Measurements from ENCODE around the gene VIPR2.
"Not testable (repeated sequence)": the region's sequence is repeated elsewhere in the genome, so short reads cannot be mapped to it uniquely, and the experiment has no call there.

The VIPR2 gene

GRCh38 chr7:159091480-159092475, 52.9 kb downstream of the VIPR2 start:
- DNase-seq (ENCODE audit: low read depth), result no peak

DNA sequence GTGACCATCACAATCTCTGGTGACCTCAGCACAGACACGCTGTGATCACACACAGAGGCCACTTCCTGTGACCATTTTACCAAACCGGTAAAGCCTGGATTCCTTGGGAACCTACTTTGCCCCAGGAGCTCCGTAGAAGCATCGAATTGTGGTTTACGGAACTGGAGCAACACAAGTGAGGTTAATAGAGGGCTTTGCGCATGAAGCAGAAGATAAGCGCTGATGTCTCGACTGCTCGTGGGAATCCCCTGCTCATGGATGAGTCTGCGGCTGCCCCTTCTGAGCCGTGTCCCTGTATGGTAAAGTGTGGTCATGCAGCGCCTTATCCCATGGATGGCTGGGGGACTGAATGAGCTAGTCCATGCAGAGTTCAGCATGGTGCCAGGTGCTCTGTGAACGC, 53.6 kb downstream of the VIPR2 start:
- no peak for DNase-seq (ENCODE audit: low read depth)

DNA sequence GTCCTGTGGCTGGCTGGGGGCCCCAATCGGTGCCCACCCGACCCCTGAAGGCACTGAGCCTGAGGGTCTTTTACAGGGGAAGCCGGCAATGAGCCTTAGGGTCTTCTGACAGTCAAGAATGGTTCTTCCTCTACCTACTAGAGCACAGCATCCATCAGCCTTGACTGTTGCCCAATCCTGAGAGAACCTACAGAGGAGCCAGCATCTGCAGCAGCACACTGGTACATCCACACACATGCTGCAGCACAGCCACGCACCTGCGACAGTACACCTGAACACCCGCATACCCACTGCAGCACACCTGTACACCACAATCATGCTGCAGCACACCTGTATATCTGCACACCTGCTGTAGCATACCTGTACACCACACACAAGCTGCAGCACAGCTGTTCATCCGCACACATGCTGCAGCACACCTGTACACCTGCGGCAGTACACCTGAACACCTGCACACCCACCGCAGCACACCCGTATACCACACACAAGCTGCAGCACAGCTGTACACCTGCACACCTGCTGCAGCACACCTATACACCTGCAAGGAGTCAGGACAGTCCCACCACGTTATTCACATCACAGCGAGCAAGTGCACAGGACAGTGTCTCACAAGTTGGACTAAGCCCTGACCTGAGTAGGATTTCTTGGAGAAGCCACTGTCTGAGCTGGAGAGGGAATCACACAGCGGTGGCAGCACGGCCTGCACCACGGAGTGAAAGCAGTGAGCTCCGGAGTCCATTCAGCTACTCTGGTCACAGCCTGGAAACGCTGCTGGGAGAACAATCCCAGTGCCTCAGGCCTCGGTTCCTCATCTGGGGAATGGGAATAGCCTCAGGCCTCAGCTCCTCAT, 56.4 kb downstream of the VIPR2 start:
- no peak for DNase-seq (ENCODE audit: low read depth)

DNA sequence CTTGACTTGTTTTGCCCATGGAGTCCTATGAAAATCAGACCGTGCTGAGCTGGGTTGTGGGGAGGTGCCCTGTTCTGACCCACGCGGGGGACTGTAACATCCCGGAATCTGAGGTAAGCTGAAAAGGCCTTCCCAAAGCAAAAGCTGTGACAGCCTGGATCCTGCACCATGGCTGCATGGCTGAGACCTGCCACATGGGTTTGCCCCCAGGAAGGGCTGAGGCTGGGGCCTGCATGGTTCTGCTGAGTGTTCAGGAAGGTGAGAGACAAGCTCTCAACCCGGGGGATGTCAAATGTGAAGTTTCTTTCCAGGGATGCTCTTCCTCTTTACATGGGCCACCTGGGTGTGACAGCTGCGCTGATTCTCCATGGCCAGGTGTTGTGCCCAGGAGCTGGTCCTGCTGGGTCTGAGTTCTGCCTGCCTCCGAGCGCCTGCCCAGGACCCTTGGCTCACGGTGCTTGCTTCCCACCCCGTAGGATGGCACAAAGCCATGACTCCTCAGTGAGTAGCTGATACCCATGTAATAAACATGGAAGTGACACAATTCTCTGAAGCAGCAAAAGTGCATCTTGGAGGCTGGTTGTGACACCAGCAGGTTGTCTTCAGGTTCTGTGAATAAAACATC, 58.3 kb downstream of the VIPR2 start:
- no peak for DNase-seq (ENCODE audit: low read depth)

GRCh38 chr7:159084069-159084801, 60.4 kb downstream of the VIPR2 start:
- DNase-seq (ENCODE audit: low read depth), result no peak

DNA sequence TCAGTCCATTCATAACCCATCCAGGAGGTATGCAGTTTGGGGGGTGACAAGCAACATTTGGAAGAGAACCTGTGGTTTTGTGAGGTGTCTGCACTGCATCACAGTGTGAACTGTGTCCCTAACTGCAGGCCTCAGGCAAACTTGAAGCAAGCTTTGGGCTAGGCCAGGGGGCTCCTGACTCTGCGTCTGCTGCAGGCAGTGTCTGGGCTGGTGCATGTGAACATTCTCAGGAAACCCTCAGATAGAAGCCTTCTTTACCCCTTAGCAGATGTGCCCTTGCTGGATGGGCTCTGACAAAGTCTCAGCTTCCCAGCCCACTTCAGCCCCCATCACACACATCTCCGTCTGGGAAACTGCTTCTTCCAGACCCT, 61.0 kb downstream of the VIPR2 start:
- no peak for DNase-seq (ENCODE audit: low read depth)

DNA sequence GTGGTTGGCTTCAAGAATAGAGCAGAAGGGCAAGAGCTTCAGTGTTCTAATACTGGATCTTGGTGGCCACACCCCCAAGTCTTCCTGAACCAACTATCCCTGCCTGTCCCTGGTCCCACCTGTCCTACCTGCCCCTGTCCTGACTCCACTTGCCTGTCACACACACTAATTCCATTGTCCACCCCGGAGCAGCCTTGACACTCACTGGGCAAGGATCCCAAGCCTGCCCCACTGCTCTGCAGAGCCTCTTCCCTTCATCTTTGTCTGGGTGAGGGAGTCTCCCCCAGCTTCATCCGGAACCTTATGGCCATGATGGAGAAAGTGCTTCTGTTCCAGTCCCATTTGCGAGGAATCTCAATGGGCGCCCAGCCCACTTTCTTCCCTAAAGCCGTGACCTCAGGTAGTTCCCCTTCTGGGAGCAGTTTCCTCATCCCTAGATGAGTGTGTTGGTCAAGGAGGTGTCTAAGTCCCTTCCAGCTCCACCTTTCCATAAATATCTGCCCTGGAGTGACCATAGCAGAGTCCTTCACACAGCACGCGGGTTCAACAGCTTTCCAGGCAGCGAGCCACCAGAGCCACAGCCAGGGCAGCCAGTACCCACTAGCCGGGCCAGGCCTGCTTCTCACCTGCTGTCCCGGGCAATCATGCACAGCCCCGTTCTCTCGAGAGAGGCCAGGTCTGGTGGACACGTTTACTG, 61.5 kb downstream of the VIPR2 start:
- DNase-seq (ENCODE audit: low read depth), result no peak

GRCh38 chr7:159082075-159082474, 62.6 kb downstream of the VIPR2 start:
- DNase-seq (ENCODE audit: low read depth), result not testable (repeated sequence)

DNA sequence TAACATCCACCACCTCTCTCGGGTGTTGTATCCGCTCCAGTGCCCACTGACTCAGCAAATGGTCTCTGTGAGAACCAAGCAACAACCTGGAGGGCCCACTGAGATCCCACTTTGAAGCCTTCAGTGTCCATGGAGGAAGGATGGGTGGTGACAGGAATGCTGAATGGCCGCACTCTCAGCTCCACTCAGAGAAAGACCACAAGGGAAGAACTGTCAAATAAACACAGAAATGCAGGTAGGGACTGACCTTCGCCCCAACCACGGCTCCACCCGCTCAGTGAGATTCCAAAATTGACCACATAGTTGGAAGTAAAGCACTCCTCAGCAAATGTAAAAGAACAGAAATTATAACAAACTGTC, 65.8 kb downstream of the VIPR2 start:
- no peak for DNase-seq (ENCODE audit: low read depth)

DNA sequence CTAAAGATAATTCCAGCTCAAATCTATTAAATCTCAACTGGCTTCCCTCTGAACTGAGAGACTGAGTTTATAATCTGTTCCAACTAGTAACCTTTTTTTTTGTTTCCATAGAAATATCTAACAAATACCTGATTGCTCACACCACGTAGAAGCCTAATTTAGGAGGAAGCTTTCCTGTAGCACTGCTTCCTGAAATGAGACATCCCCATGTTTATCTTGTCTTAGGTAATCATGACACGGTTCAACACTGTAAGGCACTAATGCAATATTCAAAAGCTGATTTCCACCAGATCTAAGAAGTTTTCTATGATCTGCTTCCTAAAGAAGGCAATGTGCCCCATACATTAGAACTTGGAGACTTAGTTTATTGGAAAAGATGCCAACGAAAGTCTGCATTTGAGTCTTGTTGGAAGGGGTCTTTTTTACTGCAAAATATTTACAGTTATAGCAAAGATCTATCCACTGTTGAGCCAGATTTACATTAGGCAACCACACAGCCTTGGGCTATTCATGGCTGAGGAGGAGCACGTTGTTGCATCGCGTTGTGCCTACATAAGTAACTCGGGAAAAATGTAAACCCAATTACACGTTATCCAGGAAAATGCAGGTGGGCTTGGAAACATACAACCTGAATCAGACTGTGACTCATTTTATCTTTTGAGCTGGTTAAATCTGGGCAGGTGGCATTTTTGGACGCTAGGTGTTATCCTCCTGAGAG, 66.3 kb downstream of the VIPR2 start:
- DNase-seq (ENCODE audit: low read depth), result no peak

DNA sequence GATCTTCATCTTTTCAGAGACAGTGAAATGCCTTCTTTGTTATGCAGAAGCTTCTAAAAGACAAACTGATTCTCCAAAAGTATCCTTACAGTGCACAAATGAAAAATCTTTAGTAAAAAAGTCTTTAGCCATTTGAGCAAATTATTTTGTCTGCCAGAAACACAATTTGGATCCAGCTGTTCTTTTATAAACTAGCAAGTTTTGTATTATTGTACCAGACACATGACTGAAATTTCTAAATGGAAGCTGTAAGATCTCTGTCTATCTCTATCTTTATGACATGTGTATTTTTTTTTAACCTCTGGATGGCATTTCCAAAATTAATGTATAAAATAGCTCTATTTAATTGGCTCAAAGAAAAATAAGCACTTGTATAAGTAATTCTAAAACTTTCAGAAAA, 68.3 kb downstream of the VIPR2 start:
- DNase-seq (ENCODE audit: low read depth), result no peak

- DNase-seq (ENCODE audit: low read depth), result no peak
These were observed 69.0 kb downstream of the VIPR2 start for GRCh38 chr7:159075563-159076238.

DNA sequence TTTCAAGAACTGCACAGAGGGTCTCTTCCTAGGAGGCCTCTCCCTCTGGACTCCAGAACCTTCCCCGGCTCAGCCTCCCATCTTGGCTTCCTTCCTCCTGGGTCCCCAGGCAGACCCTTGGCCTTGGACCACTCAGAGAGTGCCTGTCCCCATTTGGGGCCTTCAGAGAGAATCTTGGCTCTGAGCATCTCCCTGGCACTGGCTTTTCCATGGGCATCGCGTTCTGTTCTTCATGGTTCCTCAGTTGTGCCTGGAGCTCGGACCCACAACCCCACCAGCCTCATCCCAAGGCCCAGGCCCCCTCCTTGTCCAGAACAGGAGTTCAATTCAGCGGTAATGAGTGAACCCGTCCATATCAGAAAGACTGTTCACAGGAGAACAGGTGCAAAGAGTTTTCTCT, 73.4 kb downstream of the VIPR2 start:
- DNase-seq (ENCODE audit: low read depth), result no peak

- no peak for DNase-seq (ENCODE audit: low read depth)
These were observed 74.1 kb downstream of the VIPR2 start for GRCh38 chr7:159070431-159071148.

GRCh38 chr7:159068893-159069448, 75.7 kb downstream of the VIPR2 start:
- no peak for DNase-seq (ENCODE audit: low read depth)

DNA sequence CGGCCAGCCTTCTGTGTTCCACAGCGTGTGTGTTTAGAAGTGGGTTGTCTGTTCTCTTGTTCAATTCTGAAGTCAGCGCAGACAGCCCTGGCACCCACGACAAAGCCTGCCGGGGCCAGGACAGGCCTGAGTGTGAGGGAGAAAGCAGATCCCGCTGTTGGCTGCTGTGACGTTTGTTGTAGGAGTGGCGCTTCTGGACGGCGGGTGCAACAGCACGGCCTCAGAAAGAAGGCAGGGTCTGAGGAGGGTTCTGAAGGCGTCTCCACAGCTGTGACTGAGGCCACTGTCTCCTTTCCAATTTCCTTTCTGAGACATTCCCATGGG, 76.2 kb downstream of the VIPR2 start:
- no peak for DNase-seq (ENCODE audit: low read depth)

- no peak for DNase-seq (ENCODE audit: low read depth)
These were observed 76.8 kb downstream of the VIPR2 start for GRCh38 chr7:159067576-159068487.
